GM03348 (cell line): ENCODE results near the gene NRG2.

Source experiments
- DNase-seq: peaks from one replicate; pipeline ENCODE4 v3.0.0; 2012; ENCODE audit warnings: low spot score

The NRG2 gene

GRCh38 chr5:140041099-140041491 lies 2.0 kb downstream of the NRG2 start:
- no peak for DNase-seq

- DNase-seq = no peak
Observed at GRCh38 chr5:140040358-140040757, 2.7 kb downstream of the NRG2 start.

GRCh38 chr5:140039561-140039960 lies 3.5 kb downstream of the NRG2 start:
- DNase-seq = no peak

DNA sequence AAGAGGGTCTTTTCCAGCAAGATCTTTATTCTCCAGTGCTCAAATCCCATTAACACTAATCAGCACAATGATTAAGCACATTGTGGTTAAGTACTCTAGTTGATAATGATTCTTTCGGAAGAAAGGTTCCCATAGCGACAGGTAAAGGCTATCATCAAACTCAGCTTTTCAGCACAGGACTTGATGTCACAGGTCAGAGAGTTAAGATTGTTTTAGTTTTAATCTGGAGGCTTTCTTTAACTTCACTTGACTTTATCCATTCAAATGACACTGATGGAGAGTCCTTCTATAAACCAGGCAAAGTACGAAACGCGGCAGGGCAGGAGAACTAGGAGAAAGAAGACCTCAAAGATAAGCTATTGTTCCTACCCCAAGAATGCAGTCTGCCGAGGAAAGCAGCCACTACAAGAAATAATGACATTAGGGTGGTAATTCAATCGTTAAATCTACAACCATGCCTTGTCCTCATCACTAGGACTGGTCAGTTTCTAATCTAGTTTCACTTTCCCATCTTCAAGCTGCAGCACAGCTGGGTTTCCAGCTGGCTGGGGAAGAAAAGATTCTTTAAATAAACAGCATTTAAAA lies 4.6 kb downstream of the NRG2 start:
- DNase-seq = peak; percentile 60

GRCh38 chr5:140037012-140037411 lies 6.1 kb downstream of the NRG2 start:
- DNase-seq = no peak

GRCh38 chr5:140035881-140036280 lies 7.2 kb downstream of the NRG2 start:
- no peak for DNase-seq

DNA sequence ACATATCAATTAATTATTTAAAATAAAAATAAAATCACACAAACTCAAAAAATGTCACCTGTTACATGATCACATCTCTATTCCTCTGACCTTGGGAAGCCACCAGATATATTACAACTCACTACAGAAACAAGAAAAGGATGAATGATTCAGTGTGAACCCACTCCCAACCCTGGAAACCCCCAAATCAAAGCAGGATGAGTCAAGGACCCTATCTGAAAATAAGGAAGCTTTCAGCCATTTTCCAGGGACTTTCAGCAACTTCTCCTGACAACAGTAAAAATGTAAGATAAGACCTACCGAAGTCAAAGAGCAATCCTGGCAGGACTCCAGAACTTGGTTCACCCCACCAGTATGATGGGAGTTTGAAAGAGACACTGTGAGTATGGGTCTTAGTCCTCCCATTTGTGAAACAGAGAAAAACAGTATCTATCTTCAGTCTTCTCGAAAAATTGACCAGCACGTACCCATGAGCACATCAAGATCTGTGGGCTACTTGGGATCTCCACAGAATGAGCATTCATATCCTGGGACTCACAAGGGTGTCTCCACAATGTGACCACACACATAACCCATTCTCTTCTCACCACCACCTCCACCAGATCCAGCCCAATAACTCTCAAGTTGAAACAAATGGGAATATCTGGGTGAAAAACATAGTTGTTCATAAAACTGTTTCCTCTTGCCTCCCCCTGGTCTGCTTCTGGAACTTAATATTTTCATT lies 9.9 kb downstream of the NRG2 start:
- DNase-seq = no peak

DNA sequence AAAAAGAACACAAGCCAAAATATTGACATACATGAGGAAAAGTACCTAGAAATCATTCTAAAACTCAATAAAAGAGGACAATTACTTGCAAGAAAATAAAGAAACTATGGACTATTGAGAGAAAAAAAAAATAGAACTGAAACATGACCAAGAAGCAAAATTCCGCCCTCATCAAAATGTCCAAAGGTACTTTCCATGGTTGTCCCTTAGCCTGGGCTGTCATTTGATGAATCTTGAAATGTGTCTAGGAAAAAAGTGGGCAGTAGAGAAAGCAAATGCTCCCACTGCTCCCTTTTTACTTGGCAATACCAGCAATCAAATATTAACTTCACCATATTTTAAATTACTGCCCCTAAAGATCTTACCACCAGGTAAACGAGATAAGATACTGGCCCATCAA lies 10.8 kb downstream of the NRG2 start:
- no peak for DNase-seq

GRCh38 chr5:140027807-140028206 lies 15.3 kb downstream of the NRG2 start:
- no peak for DNase-seq

- DNase-seq = no peak
Observed at GRCh38 chr5:140025736-140026135, 17.4 kb downstream of the NRG2 start.

- no peak for DNase-seq
Observed at GRCh38 chr5:140024928-140025327, 18.2 kb downstream of the NRG2 start.

DNA sequence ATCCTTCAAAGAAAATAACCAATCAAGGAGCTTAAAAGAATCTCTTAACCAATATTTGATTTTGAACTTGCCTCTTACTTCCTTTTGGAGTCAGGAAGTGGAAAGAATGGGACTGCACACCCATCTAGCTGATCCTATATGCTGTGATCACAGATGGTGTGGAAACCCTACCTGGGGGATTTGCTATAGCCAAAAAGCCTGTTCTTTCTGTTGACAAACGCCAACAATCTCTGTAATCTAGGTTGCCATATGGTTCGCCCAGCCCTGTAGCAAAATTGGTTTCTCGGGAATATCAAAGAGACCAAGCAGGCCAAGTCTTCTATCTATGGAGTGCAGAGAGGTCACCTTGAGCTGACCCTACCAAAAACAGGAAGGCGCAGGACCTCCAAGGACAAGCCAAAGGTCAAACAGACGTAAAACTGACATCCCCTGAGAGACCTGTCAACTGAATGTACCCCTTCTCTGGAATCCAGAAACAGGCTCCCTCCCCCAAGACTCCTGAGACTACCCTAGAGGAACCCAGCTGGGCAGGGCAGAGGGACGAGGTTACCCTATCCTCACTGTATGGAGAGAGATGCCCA lies 19.4 kb downstream of the NRG2 start:
- no peak for DNase-seq

DNA sequence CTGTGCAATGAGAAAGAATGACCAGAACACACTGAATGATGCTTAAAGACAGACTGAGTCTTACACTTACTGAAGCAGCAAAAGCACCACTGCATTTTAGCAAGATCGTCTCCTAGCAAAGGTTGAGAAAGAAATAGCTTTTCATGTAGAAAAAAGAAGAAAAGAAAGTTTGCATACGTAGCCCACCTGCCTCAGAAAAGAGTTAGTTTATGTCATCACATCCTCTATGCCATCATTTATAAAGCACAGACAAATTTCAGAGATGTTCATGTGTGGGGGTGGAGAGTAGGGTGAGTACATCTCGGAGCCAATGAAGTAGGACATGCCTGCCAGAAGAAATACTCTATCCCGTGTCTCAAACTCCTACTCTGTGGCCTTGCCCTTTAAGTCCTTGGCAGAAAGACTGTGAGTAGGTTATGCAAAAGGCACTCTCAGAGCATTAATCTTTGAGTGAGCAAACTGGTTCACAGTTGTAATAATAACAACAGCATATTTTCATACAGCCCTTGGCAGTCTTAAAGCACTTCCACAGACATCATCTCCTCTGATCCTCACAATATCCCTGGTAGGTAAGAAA lies 22.4 kb downstream of the NRG2 start:
- peak; percentile 5 for DNase-seq

DNA sequence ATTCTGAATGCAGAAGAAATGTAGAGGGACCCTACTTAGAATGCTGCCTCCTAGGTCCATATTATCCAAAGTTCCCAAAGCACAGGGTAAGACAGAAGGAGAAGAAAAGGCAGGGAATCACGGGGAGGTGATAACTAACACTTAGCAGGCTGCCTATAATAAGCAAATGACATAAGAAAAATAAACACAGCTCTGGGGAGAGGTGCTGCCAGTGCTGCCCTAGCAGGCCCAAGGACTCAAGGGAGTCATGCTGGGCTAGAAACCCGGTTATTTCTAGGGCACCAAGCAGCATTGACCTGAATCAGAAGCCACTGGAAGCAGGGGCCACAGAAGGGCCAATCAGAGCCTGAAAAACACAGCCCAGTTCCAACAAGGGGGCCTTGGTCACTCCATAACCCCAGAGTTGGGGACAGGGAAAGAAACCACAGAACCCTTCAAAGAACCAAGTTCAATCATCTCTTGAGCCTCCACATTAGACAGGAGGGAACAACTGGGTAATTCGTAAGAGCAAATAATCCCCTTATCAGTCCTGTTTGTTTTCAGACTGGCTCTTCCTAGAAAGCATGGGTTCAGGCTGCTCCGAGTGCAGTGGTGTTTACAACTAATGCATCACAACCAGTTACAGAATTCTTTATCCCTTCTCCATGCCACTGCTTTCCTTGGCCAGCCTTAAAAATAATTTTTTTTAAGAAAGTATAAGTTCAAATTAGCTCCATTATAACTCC lies 24.0 kb downstream of the NRG2 start:
- DNase-seq = no peak

DNA sequence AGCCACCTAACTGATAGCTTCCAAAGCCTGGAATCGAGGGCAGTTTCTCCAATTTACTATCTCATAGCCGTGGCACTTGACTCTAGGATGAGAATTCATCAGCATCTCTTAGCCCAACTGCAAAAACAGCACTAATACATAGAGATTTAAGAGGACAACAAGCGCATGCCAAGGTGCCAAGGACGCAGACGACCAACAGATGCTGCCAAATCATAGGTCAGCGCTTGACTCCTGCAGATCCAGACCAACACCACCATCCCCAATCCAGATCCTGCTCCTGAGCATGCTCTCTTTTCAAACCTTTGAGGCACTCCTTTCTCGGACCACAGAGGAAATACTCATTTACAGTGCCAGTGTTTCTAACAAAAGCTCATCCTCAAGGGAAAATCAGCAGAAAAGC lies 24.6 kb downstream of the NRG2 start:
- no peak for DNase-seq

- DNase-seq = no peak
Observed at GRCh38 chr5:140018096-140018481, 25.0 kb downstream of the NRG2 start.

GRCh38 chr5:140017397-140018095 lies 25.6 kb downstream of the NRG2 start:
- no peak for DNase-seq

DNA sequence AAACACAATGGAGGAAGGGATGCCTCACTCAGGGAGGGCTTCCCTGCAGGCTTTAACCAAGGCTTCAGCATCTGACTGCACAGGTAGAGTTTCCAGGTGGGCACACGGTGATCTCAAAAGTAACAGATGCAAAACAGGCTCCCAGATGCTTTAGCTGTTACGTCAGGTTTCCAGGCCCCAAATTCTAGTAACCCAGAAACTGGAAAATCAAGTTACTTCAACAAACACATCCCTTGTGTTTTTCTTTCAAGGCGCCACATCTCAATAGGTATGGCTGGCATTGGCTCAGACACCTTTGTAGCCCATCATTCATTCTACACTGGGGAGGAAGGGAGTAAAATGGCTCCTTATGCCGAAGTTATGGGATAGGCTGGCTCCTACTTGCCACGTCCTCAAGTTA lies 27.4 kb downstream of the NRG2 start:
- DNase-seq = no peak

GRCh38 chr5:140014751-140015150 lies 28.3 kb downstream of the NRG2 start:
- DNase-seq = no peak

- DNase-seq = no peak
Observed at GRCh38 chr5:140013536-140013935, 29.6 kb downstream of the NRG2 start.

GRCh38 chr5:140012443-140012842 lies 30.7 kb downstream of the NRG2 start:
- no peak for DNase-seq

- no peak for DNase-seq
Observed at GRCh38 chr5:140011297-140011802, 31.7 kb downstream of the NRG2 start.
